Measurements from ENCODE around the gene TSPEAR. TPM values are rescaled to one million over a fixed set of nuclear protein-coding genes. Genes with fewer than 3 reads are reported as not detected.

The TSPEAR gene
- total and polyA plus RNA-seq, 2 of the 13 experiments (the other 11 are each of a cell fraction or from before 2014, with no cell fraction given) = 0.07 to 0.32 TPM

- TF ChIP-seq, protein P1, sequence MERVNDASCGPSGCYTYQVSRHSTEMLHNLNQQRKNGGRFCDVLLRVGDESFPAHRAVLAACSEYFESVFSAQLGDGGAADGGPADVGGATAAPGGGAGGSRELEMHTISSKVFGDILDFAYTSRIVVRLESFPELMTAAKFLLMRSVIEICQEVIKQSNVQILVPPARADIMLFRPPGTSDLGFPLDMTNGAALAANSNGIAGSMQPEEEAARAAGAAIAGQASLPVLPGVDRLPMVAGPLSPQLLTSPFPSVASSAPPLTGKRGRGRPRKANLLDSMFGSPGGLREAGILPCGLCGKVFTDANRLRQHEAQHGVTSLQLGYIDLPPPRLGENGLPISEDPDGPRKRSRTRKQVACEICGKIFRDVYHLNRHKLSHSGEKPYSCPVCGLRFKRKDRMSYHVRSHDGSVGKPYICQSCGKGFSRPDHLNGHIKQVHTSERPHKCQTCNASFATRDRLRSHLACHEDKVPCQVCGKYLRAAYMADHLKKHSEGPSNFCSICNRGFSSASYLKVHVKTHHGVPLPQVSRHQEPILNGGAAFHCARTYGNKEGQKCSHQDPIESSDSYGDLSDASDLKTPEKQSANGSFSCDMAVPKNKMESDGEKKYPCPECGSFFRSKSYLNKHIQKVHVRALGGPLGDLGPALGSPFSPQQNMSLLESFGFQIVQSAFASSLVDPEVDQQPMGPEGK (CRISPR knock-in tag; IDR thresholded peaks at IDR 0.05) = peak; percentile 43; the same call in 1 of the 2 replicates
- TF ChIP-seq IRF9 (CRISPR knock-in tag; IDR thresholded peaks at IDR 0.05; ENCODE audit: borderline replicate concordance) (peak; percentile 43; the same call in 1 of the 2 replicates), MBD4 (IDR thresholded peaks at IDR 0.05; ENCODE audit: borderline replicate concordance, low read length) (no peak), HOXA3 (CRISPR knock-in tag; IDR thresholded peaks at IDR 0.05) (peak; percentile 75; the same call in 1 of the 2 replicates), ZEB1 (IDR thresholded peaks at IDR 0.05; ENCODE audit: insufficient replicate concordance, low read depth) (no peak), ZNF414 (CRISPR knock-in tag; IDR thresholded peaks at IDR 0.05) (peak; percentile 92), HES4 (CRISPR knock-in tag; IDR thresholded peaks at IDR 0.05; ENCODE audit: borderline replicate concordance) (peak; percentile 61; the same call in 1 of the 2 replicates), ZFP36L1 (CRISPR knock-in tag; IDR thresholded peaks at IDR 0.05) (peak; percentile 69; the same call in 1 of the 2 replicates), IRF2 (CRISPR knock-in tag; IDR thresholded peaks at IDR 0.05) (peak; percentile 66), ZNF292 (CRISPR knock-in tag; IDR thresholded peaks at IDR 0.05; ENCODE audit: borderline replicate concordance, low read depth) (peak; percentile 54; the same call in 1 of the 2 replicates), YEATS4 (CRISPR knock-in tag; IDR thresholded peaks at IDR 0.05; ENCODE audit: borderline replicate concordance) (peak; percentile 51; the same call in 1 of the 2 replicates), ETV5 (CRISPR knock-in tag; IDR thresholded peaks at IDR 0.05; ENCODE audit: borderline replicate concordance) (peak; percentile 44; the same call in 1 of the 2 replicates), SMYD3 (CRISPR knock-in tag; IDR thresholded peaks at IDR 0.05) (no peak), GATAD2A (CRISPR knock-in tag; IDR thresholded peaks at IDR 0.05) (peak; percentile 80), FOXO1 (CRISPR knock-in tag; IDR thresholded peaks at IDR 0.05) (peak; percentile 39; the same call in 1 of the 2 replicates)
- TF ChIP-seq, protein P2, sequence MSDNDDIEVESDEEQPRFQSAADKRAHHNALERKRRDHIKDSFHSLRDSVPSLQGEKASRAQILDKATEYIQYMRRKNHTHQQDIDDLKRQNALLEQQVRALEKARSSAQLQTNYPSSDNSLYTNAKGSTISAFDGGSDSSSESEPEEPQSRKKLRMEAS (IDR thresholded peaks at IDR 0.05) = peak; percentile 89
These were observed 11.0 kb downstream of the TSPEAR start (continued) for GRCh38 chr21:44700101-44701022.
